Measurements from ENCODE around the gene NPEPL1.

GRCh38 chr20:58684291-58684690, 8.3 kb upstream of the NPEPL1 start:
- no peak for TF ChIP-seq EZH2 (IDR thresholded peaks at IDR 0.05; ENCODE audit: borderline replicate concordance, low read length)
- TF ChIP-seq, protein P1, sequence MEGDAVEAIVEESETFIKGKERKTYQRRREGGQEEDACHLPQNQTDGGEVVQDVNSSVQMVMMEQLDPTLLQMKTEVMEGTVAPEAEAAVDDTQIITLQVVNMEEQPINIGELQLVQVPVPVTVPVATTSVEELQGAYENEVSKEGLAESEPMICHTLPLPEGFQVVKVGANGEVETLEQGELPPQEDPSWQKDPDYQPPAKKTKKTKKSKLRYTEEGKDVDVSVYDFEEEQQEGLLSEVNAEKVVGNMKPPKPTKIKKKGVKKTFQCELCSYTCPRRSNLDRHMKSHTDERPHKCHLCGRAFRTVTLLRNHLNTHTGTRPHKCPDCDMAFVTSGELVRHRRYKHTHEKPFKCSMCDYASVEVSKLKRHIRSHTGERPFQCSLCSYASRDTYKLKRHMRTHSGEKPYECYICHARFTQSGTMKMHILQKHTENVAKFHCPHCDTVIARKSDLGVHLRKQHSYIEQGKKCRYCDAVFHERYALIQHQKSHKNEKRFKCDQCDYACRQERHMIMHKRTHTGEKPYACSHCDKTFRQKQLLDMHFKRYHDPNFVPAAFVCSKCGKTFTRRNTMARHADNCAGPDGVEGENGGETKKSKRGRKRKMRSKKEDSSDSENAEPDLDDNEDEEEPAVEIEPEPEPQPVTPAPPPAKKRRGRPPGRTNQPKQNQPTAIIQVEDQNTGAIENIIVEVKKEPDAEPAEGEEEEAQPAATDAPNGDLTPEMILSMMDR (IDR thresholded peaks at IDR 0.05; ENCODE audit: low read length): no peak

All from OCI-LY1 (cell line).